ENCODE results near the gene HSPG2. TPM values are rescaled to one million over a fixed set of nuclear protein-coding genes. Genes with fewer than 3 reads are reported as not detected.

The HSPG2 gene
- total and polyA plus RNA-seq, 2 donors (not counting 1 experiment from before 2014, with no cell fraction given) = 2.0 to 4.5 TPM

DNA sequence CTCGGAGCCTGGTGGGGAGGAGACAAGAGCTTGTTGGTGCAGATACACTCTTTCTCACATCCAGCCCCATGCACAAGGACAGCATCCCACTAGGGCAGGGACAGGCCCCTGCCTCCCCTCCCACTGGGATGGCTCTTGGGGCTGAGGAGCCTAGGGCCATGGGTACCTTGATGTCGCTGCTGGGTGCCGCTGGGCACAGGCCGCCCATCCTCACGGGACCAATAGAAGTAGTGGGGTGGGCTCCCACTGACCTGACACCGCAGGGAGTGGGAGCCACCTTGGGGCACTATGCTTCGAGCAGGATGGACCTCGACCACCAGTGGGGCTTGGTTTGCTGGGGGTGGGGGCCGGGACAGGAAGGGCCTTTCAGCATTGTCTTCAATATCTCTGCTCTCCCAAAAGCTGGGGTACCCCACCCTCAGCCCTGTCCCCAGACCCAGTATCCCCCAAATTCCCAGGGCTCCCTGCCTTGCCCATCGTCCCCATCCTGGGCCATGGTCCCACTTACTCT is 77.4 kb downstream of the HSPG2 start:
- Histone ChIP-seq H3K27ac (ENCODE audit: low read length in 2 of 2) (no peak overlapping the region), H3K9ac (ENCODE audit: low read length) (no peak overlapping the region), H3K27me3 (replicated peaks in 1 of 4; ENCODE audit: control extremely low read depth in 1 of 4, control insufficient read depth in 3 of 4, insufficient read depth in 4 of 4, low read length in 3 of 4) (no peaks in the 10 kb centered on the region), H3K4me3 (ENCODE audit: control extremely low read depth in 1 of 5, extremely low read depth in 1 of 5, insufficient read depth in 1 of 5, low read depth in 2 of 5, low read length in 4 of 5) (no peak overlapping the region), H3K36me3 (replicated peaks in 1 of 2; ENCODE audit: control extremely low read depth in 1 of 2, control insufficient read depth in 1 of 2, extremely low read depth in 1 of 2, insufficient read depth in 2 of 2, low read length in 1 of 2) (no peaks in the 10 kb centered on the region), H2AFZ (ENCODE audit: insufficient read depth, low read depth, low read length, poor library complexity, severe bottlenecking) (no peak overlapping the region), H4K20me1 (ENCODE audit: control insufficient read depth, insufficient read depth, low read length, poor library complexity, severe bottlenecking) (no peaks in the 10 kb centered on the region), H3K9me3 (ENCODE audit: control extremely low read depth in 1 of 3, control insufficient read depth in 2 of 3, insufficient read depth in 1 of 3, low read length in 2 of 3) (peaks cover 0 to 14% (median 4%) of the 10 kb centered on the region in 3 donors), H3K4me2 (replicated peaks; ENCODE audit: low read depth, low read length, poor library complexity, severe bottlenecking) (no peak overlapping the region), H3K4me1 (ENCODE audit: control insufficient read depth in 2 of 2, insufficient read depth in 2 of 2, low read length in 2 of 2) (no peaks in the 10 kb centered on the region), H3K79me2 (ENCODE audit: control insufficient read depth, insufficient read depth, low read length) (no peaks in the 10 kb centered on the region)
- Mint-ChIP-seq H3K4me3 (no peak overlapping the region), H3K27ac (no peak overlapping the region), H3K27me3 (no peaks in the 10 kb centered on the region), H3K9me3 (ENCODE audit: insufficient read depth) (no peaks in the 10 kb centered on the region), H3K4me1 (no peaks in the 10 kb centered on the region)
- TF ChIP-seq EZH2 (IDR thresholded peaks at IDR 0.05; ENCODE audit: borderline replicate concordance, insufficient read depth, low read depth, low read length, poor library complexity, severe bottlenecking) = no peak
- TF ChIP-seq, protein P1, sequence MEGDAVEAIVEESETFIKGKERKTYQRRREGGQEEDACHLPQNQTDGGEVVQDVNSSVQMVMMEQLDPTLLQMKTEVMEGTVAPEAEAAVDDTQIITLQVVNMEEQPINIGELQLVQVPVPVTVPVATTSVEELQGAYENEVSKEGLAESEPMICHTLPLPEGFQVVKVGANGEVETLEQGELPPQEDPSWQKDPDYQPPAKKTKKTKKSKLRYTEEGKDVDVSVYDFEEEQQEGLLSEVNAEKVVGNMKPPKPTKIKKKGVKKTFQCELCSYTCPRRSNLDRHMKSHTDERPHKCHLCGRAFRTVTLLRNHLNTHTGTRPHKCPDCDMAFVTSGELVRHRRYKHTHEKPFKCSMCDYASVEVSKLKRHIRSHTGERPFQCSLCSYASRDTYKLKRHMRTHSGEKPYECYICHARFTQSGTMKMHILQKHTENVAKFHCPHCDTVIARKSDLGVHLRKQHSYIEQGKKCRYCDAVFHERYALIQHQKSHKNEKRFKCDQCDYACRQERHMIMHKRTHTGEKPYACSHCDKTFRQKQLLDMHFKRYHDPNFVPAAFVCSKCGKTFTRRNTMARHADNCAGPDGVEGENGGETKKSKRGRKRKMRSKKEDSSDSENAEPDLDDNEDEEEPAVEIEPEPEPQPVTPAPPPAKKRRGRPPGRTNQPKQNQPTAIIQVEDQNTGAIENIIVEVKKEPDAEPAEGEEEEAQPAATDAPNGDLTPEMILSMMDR (IDR thresholded peaks at IDR 0.05) = no peak
- WGBS (ENCODE audit: insufficient coverage) = 100% methylated on average over 8 of the region's 10 CpGs
- intact Hi-C loops (cut with micrococcal nuclease) = no loop called here
- ATAC-seq (ENCODE audit: low read depth) (no peak), DNase-seq (no peak)
- CTCF ChIA-PET = no interaction called here
- POLR2A ChIA-PET = no interaction called here

DNA sequence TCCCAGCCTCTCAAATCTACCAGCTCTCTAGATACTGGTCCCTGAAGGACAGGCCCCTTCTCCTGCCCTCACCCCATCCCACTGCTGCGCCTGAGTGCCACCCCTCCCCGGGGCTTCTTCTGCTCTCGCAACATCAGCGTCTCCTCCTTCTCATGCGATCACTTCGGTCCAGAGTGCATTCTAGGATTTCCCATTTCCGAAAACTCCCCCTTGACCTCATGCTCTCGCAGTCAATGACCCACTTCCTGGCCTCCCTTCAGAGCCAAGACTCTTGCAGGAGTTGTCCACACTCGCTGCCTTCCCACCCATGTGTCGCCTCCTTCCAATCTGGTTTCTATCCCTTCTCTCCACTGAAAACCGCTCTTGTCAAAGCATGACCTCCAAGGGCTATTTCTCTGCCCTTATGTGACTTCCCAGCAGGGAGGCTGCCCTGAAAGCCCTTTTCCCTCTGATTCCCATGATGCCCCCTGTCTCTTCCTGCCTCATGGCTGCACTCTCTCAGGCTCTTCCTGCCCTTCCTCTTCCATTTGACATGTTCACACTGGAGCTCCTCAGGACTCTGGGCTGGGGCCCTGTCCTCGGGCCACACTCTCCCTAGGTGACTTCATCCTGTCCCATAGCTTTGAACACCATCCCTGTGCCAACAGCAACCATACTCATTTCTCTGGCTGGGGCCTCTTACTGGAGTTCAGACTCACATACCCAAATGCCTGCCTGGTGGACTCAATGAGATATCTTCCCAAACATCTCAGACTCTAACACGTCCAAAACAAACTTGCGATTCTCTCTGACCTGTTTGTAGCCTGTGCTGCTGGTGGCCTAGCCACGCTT is 79.1 kb downstream of the HSPG2 start:
- Histone ChIP-seq H3K9ac (ENCODE audit: low read length) (no peak overlapping the region), H3K9me3 (ENCODE audit: control extremely low read depth in 1 of 3, control insufficient read depth in 2 of 3, insufficient read depth in 1 of 3, low read length in 2 of 3) (peaks cover 0 to 14% (median 4%) of the 10 kb centered on the region in 3 donors), H2AFZ (ENCODE audit: insufficient read depth, low read depth, low read length, poor library complexity, severe bottlenecking) (no peak overlapping the region), H3K27ac (ENCODE audit: low read length in 2 of 2) (no peak overlapping the region), H3K4me1 (ENCODE audit: control insufficient read depth in 2 of 2, insufficient read depth in 2 of 2, low read length in 2 of 2) (peaks cover 0 to 2% of the 10 kb centered on the region in 2 donors), H3K4me2 (replicated peaks; ENCODE audit: low read depth, low read length, poor library complexity, severe bottlenecking) (no peak overlapping the region), H3K4me3 (ENCODE audit: control extremely low read depth in 1 of 5, extremely low read depth in 1 of 5, insufficient read depth in 1 of 5, low read depth in 2 of 5, low read length in 4 of 5) (no peak overlapping the region), H3K27me3 (replicated peaks in 1 of 4; ENCODE audit: control extremely low read depth in 1 of 4, control insufficient read depth in 3 of 4, insufficient read depth in 4 of 4, low read length in 3 of 4) (no peaks in the 10 kb centered on the region), H4K20me1 (ENCODE audit: control insufficient read depth, insufficient read depth, low read length, poor library complexity, severe bottlenecking) (no peaks in the 10 kb centered on the region), H3K79me2 (ENCODE audit: control insufficient read depth, insufficient read depth, low read length) (no peaks in the 10 kb centered on the region), H3K36me3 (replicated peaks in 1 of 2; ENCODE audit: control extremely low read depth in 1 of 2, control insufficient read depth in 1 of 2, extremely low read depth in 1 of 2, insufficient read depth in 2 of 2, low read length in 1 of 2) (no peaks in the 10 kb centered on the region)
- DNase-seq (no peak), ATAC-seq (ENCODE audit: low read depth) (no peak)
- intact Hi-C loops (cut with micrococcal nuclease) = no loop called here
- no peaks in the 10 kb centered on the region for H3K27me3 Mint-ChIP-seq
- no peak overlapping the region for H3K4me3 Mint-ChIP-seq
- TF ChIP-seq, protein P1 (IDR thresholded peaks at IDR 0.05) = no peak
- TF ChIP-seq EZH2 (IDR thresholded peaks at IDR 0.05; ENCODE audit: borderline replicate concordance, insufficient read depth, low read depth, low read length, poor library complexity, severe bottlenecking) = no peak
- POLR2A ChIA-PET = interaction anchor here (0.6 kb wide), 1 partner anchor 13 kb away, joined by 9 read pairs; no protein-coding TSS in a partner anchor
- CTCF ChIA-PET = no interaction called here
- H3K9me3 Mint-ChIP-seq (ENCODE audit: insufficient read depth) = no peaks in the 10 kb centered on the region
- peaks cover 4% of the 10 kb centered on the region for H3K4me1 Mint-ChIP-seq
- 96% methylated on average over 15 of the region's 15 CpGs for whole genome bisulfite sequencing (ENCODE audit: insufficient coverage)
- no peak overlapping the region for H3K27ac Mint-ChIP-seq

Measured in B cell (primary cell).